Measurements from ENCODE around the gene HEG1.

HEG1 gene

DNA sequence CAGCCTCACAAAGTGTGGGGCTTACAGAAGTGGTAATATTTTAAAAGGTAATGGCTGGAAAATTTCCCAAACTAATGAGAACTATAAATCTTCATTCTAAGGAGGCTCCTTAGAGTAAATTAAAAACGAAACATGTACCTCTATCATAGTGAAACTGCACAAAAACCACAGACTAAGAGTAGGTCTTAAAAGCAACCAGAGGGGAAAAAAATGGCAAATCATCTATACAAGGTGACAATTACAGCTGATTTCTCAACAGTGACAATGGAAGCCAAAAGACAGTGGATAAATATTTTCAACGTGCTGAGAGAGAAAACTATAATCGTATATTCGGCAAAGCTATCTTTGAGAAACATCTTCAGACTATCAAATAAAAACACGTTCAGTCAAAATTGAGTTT is 20.6 kb downstream of the HEG1 start:
- peaks cover 2% of the 10 kb centered on the region; the same call in 1 of the 2 replicates for H3K36me3 ChIP-seq (ENCODE audit: control insufficient read depth, insufficient read depth, low read length)

DNA sequence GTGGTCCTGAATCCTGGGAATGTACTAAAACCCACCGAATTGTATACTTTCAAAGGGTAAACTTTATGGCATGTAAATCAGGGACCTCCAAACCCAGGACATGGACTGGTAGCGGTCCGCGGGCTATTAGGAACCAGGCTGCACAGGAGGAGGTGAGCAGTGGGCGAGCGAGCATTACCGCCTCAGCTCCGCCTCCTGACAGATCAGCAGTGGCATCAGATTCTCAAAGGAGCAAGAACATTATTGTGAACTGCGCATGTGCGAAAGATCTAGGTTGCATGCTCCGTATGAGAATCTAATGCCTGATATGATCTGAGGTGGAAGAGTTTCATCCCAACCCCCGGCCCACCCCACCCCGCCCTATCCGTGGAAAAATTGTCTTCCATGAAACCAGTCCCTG is 22.2 kb downstream of the HEG1 start:
- Histone ChIP-seq H3K27me3 (replicated peaks; ENCODE audit: control insufficient read depth, insufficient read depth, low read length) (no peaks in the 10 kb centered on the region), H3K36me3 (ENCODE audit: control insufficient read depth, insufficient read depth, low read length) (peaks cover 6% of the 10 kb centered on the region), H3K4me3 (replicated peaks; ENCODE audit: low read depth, low read length) (no peak overlapping the region)
- TF ChIP-seq, protein P1, sequence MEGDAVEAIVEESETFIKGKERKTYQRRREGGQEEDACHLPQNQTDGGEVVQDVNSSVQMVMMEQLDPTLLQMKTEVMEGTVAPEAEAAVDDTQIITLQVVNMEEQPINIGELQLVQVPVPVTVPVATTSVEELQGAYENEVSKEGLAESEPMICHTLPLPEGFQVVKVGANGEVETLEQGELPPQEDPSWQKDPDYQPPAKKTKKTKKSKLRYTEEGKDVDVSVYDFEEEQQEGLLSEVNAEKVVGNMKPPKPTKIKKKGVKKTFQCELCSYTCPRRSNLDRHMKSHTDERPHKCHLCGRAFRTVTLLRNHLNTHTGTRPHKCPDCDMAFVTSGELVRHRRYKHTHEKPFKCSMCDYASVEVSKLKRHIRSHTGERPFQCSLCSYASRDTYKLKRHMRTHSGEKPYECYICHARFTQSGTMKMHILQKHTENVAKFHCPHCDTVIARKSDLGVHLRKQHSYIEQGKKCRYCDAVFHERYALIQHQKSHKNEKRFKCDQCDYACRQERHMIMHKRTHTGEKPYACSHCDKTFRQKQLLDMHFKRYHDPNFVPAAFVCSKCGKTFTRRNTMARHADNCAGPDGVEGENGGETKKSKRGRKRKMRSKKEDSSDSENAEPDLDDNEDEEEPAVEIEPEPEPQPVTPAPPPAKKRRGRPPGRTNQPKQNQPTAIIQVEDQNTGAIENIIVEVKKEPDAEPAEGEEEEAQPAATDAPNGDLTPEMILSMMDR (IDR thresholded peaks at IDR 0.05; ENCODE audit: insufficient read depth, low read length, poor library complexity, severe bottlenecking) = no peak
- DNase-seq (ENCODE audit: extremely low read depth, insufficient read length) = no peak

More for the DNA sequence above, 20.6 kb downstream of the HEG1 start:
- no peak overlapping the region for H3K4me3 ChIP-seq (replicated peaks; ENCODE audit: low read depth, low read length)
- TF ChIP-seq, protein P1 (IDR thresholded peaks at IDR 0.05; ENCODE audit: insufficient read depth, low read length, poor library complexity, severe bottlenecking) = no peak
- peak; percentile 27 for DNase-seq (ENCODE audit: extremely low read depth, insufficient read length)
- no peaks in the 10 kb centered on the region for H3K27me3 ChIP-seq (replicated peaks; ENCODE audit: control insufficient read depth, insufficient read depth, low read length)

DNA sequence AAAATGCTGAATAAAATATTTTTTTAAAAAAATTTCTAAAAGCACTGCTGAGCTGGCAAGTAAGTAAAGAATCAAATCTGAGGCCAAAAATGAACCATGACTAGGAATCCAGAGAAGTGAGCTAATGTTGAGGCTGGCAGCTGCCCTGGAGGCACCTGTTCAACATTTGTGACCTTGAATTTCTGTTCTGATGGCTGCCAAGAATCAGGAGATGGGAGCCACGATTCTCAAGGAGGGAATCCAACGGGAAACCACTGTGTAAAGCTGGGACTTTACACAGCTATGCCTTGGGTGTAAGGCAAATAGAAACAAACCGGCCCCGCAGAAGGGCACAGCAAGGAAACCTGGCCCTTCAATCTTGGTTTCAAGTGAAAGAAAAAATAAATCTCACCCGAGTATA is 22.7 kb downstream of the HEG1 start:
- no peaks in the 10 kb centered on the region for H3K27me3 ChIP-seq (replicated peaks; ENCODE audit: control insufficient read depth, insufficient read depth, low read length)
- TF ChIP-seq, protein P1 (IDR thresholded peaks at IDR 0.05; ENCODE audit: insufficient read depth, low read length, poor library complexity, severe bottlenecking) = no peak
- no peak for DNase-seq (ENCODE audit: extremely low read depth, insufficient read length)
- H3K36me3 ChIP-seq (ENCODE audit: control insufficient read depth, insufficient read depth, low read length) = peaks cover 8% of the 10 kb centered on the region
- no peak overlapping the region for H3K4me3 ChIP-seq (replicated peaks; ENCODE audit: low read depth, low read length)

DNA sequence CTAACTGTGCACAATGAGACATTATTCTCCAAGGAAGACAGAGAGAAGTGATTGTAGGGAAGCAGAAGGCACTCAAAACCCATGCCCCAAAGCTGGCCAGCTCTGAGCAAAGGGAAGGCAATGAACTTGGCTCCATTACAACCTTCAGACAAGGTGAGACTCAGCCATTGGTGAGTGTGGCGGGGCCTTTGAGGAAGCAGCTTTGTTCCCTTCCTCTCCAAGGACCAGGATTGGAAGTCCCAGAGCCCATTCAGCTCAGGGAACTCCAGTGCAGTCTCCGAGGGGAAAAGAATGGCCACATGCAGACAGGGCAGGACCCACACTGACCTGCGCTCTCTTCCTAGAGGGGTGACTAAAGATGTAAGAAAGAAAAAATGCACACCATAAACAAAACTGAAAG is 23.1 kb downstream of the HEG1 start:
- TF ChIP-seq, protein P1 (IDR thresholded peaks at IDR 0.05; ENCODE audit: insufficient read depth, low read length, poor library complexity, severe bottlenecking) = no peak

DNA sequence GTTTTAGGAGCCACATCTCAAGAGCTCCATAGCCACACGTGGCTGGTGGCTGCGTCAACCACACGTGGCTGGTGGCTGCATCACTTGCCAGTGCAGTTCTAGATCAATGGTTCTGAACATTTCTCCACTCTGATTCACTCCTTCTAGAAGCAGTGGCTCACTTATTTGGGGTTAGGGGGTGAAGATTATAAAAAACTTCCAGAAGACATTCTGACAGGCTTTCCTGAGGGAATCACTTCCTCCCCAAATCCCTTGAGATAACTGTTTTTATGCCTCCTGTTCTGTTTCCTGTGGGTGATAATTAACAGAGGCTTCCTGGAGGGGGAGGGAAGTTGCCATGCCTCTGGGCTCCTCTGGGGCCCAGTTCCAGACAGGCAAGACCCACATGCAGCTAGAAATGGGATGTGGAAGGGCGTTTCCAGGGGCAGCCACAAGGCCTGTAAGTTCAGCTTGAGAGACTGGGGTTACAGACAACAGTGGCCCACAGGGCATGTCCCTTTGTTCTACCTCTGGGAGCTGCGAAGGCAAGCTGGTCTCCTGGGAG is 23.6 kb downstream of the HEG1 start:
- Histone ChIP-seq H3K27me3 (replicated peaks; ENCODE audit: control insufficient read depth, insufficient read depth, low read length) (no peaks in the 10 kb centered on the region), H3K36me3 (ENCODE audit: control insufficient read depth, insufficient read depth, low read length) (peaks cover 15% of the 10 kb centered on the region), H3K4me3 (replicated peaks; ENCODE audit: low read depth, low read length) (no peak overlapping the region)
- no peak for DNase-seq (ENCODE audit: extremely low read depth, insufficient read length)
- TF ChIP-seq, protein P1 (IDR thresholded peaks at IDR 0.05; ENCODE audit: insufficient read depth, low read length, poor library complexity, severe bottlenecking) = no peak

More for the DNA sequence above, 23.1 kb downstream of the HEG1 start:
- H3K4me3 ChIP-seq (replicated peaks; ENCODE audit: low read depth, low read length) = no peak overlapping the region
- no peak for DNase-seq (ENCODE audit: extremely low read depth, insufficient read length)
- no peaks in the 10 kb centered on the region for H3K27me3 ChIP-seq (replicated peaks; ENCODE audit: control insufficient read depth, insufficient read depth, low read length)
- H3K36me3 ChIP-seq (ENCODE audit: control insufficient read depth, insufficient read depth, low read length) = peaks cover 13% of the 10 kb centered on the region

DNA sequence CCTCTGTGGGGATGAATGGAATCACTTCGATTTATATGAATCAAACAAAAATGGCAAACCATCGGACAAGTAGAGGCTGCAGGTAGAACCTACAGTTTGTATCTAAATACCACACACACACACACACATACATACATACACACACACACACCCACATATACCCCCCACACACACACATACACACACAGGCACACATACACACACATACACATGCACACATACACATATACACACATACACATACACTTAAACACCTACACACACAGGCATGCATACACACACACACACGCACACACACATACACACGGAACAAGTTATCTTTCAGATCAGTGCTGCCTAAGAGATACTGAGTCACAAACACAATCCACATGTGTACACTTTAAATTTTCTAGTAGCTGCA is 24.3 kb downstream of the HEG1 start:
- peaks cover 17% of the 10 kb centered on the region for H3K36me3 ChIP-seq (ENCODE audit: control insufficient read depth, insufficient read depth, low read length)
- no peak for DNase-seq (ENCODE audit: extremely low read depth, insufficient read length)

More for the DNA sequence above, 24.3 kb downstream of the HEG1 start:
- no peaks in the 10 kb centered on the region for H3K27me3 ChIP-seq (replicated peaks; ENCODE audit: control insufficient read depth, insufficient read depth, low read length)
- TF ChIP-seq, protein P1 (IDR thresholded peaks at IDR 0.05; ENCODE audit: insufficient read depth, low read length, poor library complexity, severe bottlenecking) = no peak
- no peak overlapping the region for H3K4me3 ChIP-seq (replicated peaks; ENCODE audit: low read depth, low read length)
